ENCODE measurements around the gene DERL3.

The DERL3 gene

GRCh38 chr22:23832226-23833016 lies 6.4 kb downstream of the DERL3 start:
- Histone ChIP-seq H3K27ac (no peak overlapping the region), H3K4me1 (ENCODE audit: control insufficient read depth in 1 of 2, insufficient read depth in 1 of 2, low read depth in 1 of 2, low read length in 1 of 2) (no peaks in the 10 kb centered on the region), H3K36me3 (peaks cover 81% of the 10 kb centered on the region), H3K27me3 (no peaks in the 10 kb centered on the region), H3K4me3 (ENCODE audit: low read depth in 1 of 2, low read length in 1 of 2) (no peak overlapping the region), H3K9me3 (no peaks in the 10 kb centered on the region)
- TF ChIP-seq CTCF (IDR thresholded peaks at IDR 0.05) = no peak

- Histone ChIP-seq H3K27me3 (no peaks in the 10 kb centered on the region), H3K36me3 (peaks cover 87% of the 10 kb centered on the region), H3K27ac (no peak overlapping the region), H3K4me1 (ENCODE audit: control insufficient read depth in 1 of 2, insufficient read depth in 1 of 2, low read depth in 1 of 2, low read length in 1 of 2) (no peaks in the 10 kb centered on the region), H3K4me3 (ENCODE audit: low read depth in 1 of 2, low read length in 1 of 2) (no peak overlapping the region), H3K9me3 (no peaks in the 10 kb centered on the region)
- TF ChIP-seq CTCF (IDR thresholded peaks at IDR 0.05) = no peak
Measured at GRCh38 chr22:23831781-23832180, 7.0 kb downstream of the DERL3 start.

- no peak for TF ChIP-seq CTCF (IDR thresholded peaks at IDR 0.05)
- H3K4me3 ChIP-seq (ENCODE audit: low read depth in 1 of 2, low read length in 1 of 2) = no peak overlapping the region
- H3K4me1 ChIP-seq (ENCODE audit: control insufficient read depth in 1 of 2, insufficient read depth in 1 of 2, low read depth in 1 of 2, low read length in 1 of 2) = no peaks in the 10 kb centered on the region
- H3K9me3 ChIP-seq = no peaks in the 10 kb centered on the region
- no peaks in the 10 kb centered on the region for H3K27me3 ChIP-seq
- peaks cover 90% of the 10 kb centered on the region for H3K36me3 ChIP-seq
- H3K27ac ChIP-seq = no peak overlapping the region
Measured at GRCh38 chr22:23831261-23831660, 7.5 kb downstream of the DERL3 start.

- Histone ChIP-seq H3K4me3 (ENCODE audit: low read depth in 1 of 2, low read length in 1 of 2) (no peak overlapping the region), H3K9me3 (no peaks in the 10 kb centered on the region), H3K4me1 (ENCODE audit: control insufficient read depth in 1 of 2, insufficient read depth in 1 of 2, low read depth in 1 of 2, low read length in 1 of 2) (no peaks in the 10 kb centered on the region), H3K27me3 (no peaks in the 10 kb centered on the region), H3K27ac (no peak overlapping the region), H3K36me3 (peaks cover 92% of the 10 kb centered on the region)
- no peak for TF ChIP-seq CTCF (IDR thresholded peaks at IDR 0.05)
Measured at GRCh38 chr22:23829845-23830372, 8.9 kb downstream of the DERL3 start.

GRCh38 chr22:23828800-23829680 lies 9.8 kb downstream of the DERL3 start:
- Histone ChIP-seq H3K36me3 (peaks cover 92% of the 10 kb centered on the region), H3K4me3 (ENCODE audit: low read depth in 1 of 2, low read length in 1 of 2) (no peak overlapping the region), H3K4me1 (ENCODE audit: control insufficient read depth in 1 of 2, insufficient read depth in 1 of 2, low read depth in 1 of 2, low read length in 1 of 2) (no peaks in the 10 kb centered on the region), H3K27me3 (no peaks in the 10 kb centered on the region), H3K9me3 (no peaks in the 10 kb centered on the region), H3K27ac (no peak overlapping the region)
- TF ChIP-seq CTCF (IDR thresholded peaks at IDR 0.05) = no peak
